HCT116 (cell line): Measurements from ENCODE around the gene C19orf44. TPM values are rescaled to one million over a fixed set of nuclear protein-coding genes. Genes with fewer than 3 reads are reported as not detected.

Experiments used
- ATAC-seq: fragments of 200-7000 bp; cut with Tn5 transposase; 2 replicates; pipeline ENCODE4 v1.9.1; 2020; ENCODE audit warnings: mild to moderate bottlenecking, moderate library complexity
- BruUV-seq: library from RNA; stranded (reverse); fragments of 400-500 nt; replicated peaks from 2 replicates; lab custom pipeline; 2021; lab: Mats Ljungman, UMichigan
- CTCF ChIA-PET: fragments of 300-600 bp; sonication (Branson Sonifier 250); formaldehyde crosslinking; loops from one replicate; lab custom pipeline; 2021; ENCODE audit warnings: antibody characterized with exemption; lab: Charles Lee
- POLR2A ChIA-PET: fragments of 300-600, 350-600 bp; sonication (Branson Sonifier 250); formaldehyde crosslinking; loops from one replicate; lab custom pipeline; 2021; ENCODE audit warnings: antibody characterized with exemption; lab: Charles Lee
- RAD21 ChIA-PET, 2 experiments: fragments of 300-600 bp; sonication (Branson Sonifier 250); formaldehyde crosslinking; loops; one replicate each; lab custom pipeline; 2023; ENCODE audit warnings: low total read pairs in 2 of 2; ENCODE audit not compliant: uncharacterized antibody in 2 of 2, unreplicated experiment in 2 of 2, low non-redundant PET in 1 of 2; lab: Charles Lee
- DNase-seq: peaks from one replicate; pipeline ENCODE4 v3.0.0-alpha.2; 2010; ENCODE audit warnings: low read depth, low spot score
- H2AFZ ChIP-seq: fragments of 200-600 bp; shearing (Covaris generic), sonication (generic); 2 replicates; pipeline ENCODE4 v1.6.1; 2017; ENCODE audit warnings: low read depth, mixed run types, mixed read lengths, antibody characterized with exemption, low read length; ENCODE audit not compliant: poor library complexity, severe bottlenecking
- H3K27ac ChIP-seq: 2 replicates; pipeline ENCODE4 v1.5.1; 2012; ENCODE audit warnings: low read depth, low read length
- H3K27me3 ChIP-seq: fragments of 200-600 bp; sonication (generic); 2 replicates; pipeline ENCODE4 v1.6.1; 2016; ENCODE audit warnings: mixed run types, low read length, mixed read lengths; ENCODE audit not compliant: insufficient read depth
- H3K36me3 ChIP-seq, 2 experiments: fragments of 200-500 bp in 1 of 2; fragments of 200-600 bp in 1 of 2; sonication (Bioruptor generic) in 1 of 2; sonication (generic) in 1 of 2; 2 replicates each; pipeline versions ENCODE4 v1.5.1 to v1.6.1; 2014 to 2016; ENCODE audit warnings: low read length in 2 of 2, inconsistent platforms in 1 of 2, mixed read lengths in 1 of 2, mixed run types in 1 of 2; ENCODE audit not compliant: insufficient read depth in 2 of 2, control insufficient read depth in 1 of 2
- H3K4me1 ChIP-seq, 2 experiments: fragments of 200-600 bp in 1 of 2; sonication (generic) in 1 of 2; 2 replicates each; pipeline versions ENCODE4 v1.5.1 to v1.6.1; 2012 to 2017; ENCODE audit warnings: low read length in 2 of 2, inconsistent platforms in 1 of 2, mild to moderate bottlenecking in 1 of 2, mixed read lengths in 1 of 2, mixed run types in 1 of 2, moderate library complexity in 1 of 2; ENCODE audit not compliant: insufficient read depth in 2 of 2, control insufficient read depth in 1 of 2
- H3K4me2 ChIP-seq: fragments of 200-600 bp; sonication (generic); 2 replicates; pipeline ENCODE4 v1.6.1; 2017; ENCODE audit warnings: mixed run types, low read length, mixed read lengths
- H3K4me3 ChIP-seq, 2 experiments: fragments of 200-600 bp in 1 of 2; sonication (generic) in 1 of 2; replicated peaks in 1 of 2; 2 replicates each; pipeline ENCODE4 v1.5.1; 2011 to 2016; ENCODE audit warnings: low read length in 2 of 2, control low read depth in 1 of 2, low read depth in 1 of 2, mild to moderate bottlenecking in 1 of 2, mixed read lengths in 1 of 2, mixed run types in 1 of 2
- H3K79me2 ChIP-seq: fragments of 200-600 bp; sonication (generic); 2 replicates; pipeline ENCODE4 v1.6.1; 2017; ENCODE audit warnings: mild to moderate bottlenecking, mixed run types, low read length, moderate library complexity, mixed read lengths; ENCODE audit not compliant: insufficient read depth
- H3K9ac ChIP-seq: fragments of 200-600 bp; sonication (generic); 2 replicates; pipeline ENCODE4 v1.6.1; 2016; ENCODE audit warnings: low read length, mixed read lengths
- H3K9me2 ChIP-seq: fragments of 200-600 bp; sonication (generic), shearing (Covaris generic); 2 replicates; pipeline ENCODE4 v1.6.1; 2017; ENCODE audit warnings: mixed run types, mild to moderate bottlenecking, moderate library complexity; ENCODE audit not compliant: insufficient read depth
- H3K9me3 ChIP-seq, 2 experiments: fragments of 200-500 bp in 1 of 2; fragments of 200-600 bp in 1 of 2; sonication (Bioruptor generic) in 1 of 2; sonication (generic) in 1 of 2; 2 replicates each; pipeline ENCODE4 v1.6.1; 2014 to 2017; ENCODE audit warnings: low read length in 2 of 2, mixed read lengths in 2 of 2, inconsistent platforms in 1 of 2, low read depth in 1 of 2, mild to moderate bottlenecking in 1 of 2, mixed run types in 1 of 2, moderate library complexity in 1 of 2; ENCODE audit not compliant: control insufficient read depth in 1 of 2, insufficient read depth in 1 of 2
- H4K20me1 ChIP-seq: fragments of 200-600 bp; sonication (generic), shearing (Covaris generic); 2 replicates; pipeline ENCODE4 v1.6.1; 2017; ENCODE audit warnings: mixed run types, mild to moderate bottlenecking, moderate library complexity; ENCODE audit not compliant: insufficient read depth
- CEBPB ChIP-seq: IDR thresholded peaks from 2 replicates; pipeline ENCODE4 v1.6.1; 2012; ENCODE audit warnings: low read depth
- POLR2A ChIP-seq: IDR thresholded peaks from 2 replicates; pipeline ENCODE4 v1.7.0; 2011; ENCODE audit warnings: borderline replicate concordance; ENCODE audit not compliant: insufficient read depth, insufficient read length; ENCODE audit errors: extremely low read depth
- POLR2AphosphoS5 ChIP-seq: IDR thresholded peaks from 2 replicates; pipeline ENCODE4 v1.6.1; 2011; ENCODE audit warnings: mild to moderate bottlenecking, low read depth, low read length, moderate library complexity
- SP1 ChIP-seq: IDR thresholded peaks from 2 replicates; pipeline ENCODE4 v1.6.1; 2012; ENCODE audit warnings: low read depth
- SRF ChIP-seq: IDR thresholded peaks from 2 replicates; pipeline ENCODE4 v1.6.1; 2012; ENCODE audit warnings: low read depth
- TCF7L2 ChIP-seq: IDR thresholded peaks from 2 replicates; pipeline ENCODE4 v1.7.0; 2011; ENCODE audit warnings: borderline replicate concordance, inconsistent platforms; ENCODE audit not compliant: insufficient read depth, insufficient read length; ENCODE audit errors: extremely low read depth
- ZNF274 ChIP-seq: fragments of 200-500 bp; sonication (Bioruptor generic); IDR thresholded peaks from 2 replicates; pipeline ENCODE4 v1.6.1; 2014; ENCODE audit warnings: mild to moderate bottlenecking, low read depth, low read length, inconsistent platforms
- intact Hi-C: fragments of 100-400 bp; cut with micrococcal nuclease; formaldehyde crosslinking; loops from 2 replicates; pipeline ENCODE4 v1.10.0; 2022
- total RNA-seq: library from RNA; stranded (reverse); gene quantifications from one replicate; pipeline ENCODE4 v1.2.1, GENCODE V29; 2021; ENCODE audit not compliant: unreplicated experiment
- TF ChIP-seq, protein P1 (sequence below): IDR thresholded peaks from 2 replicates; pipeline ENCODE4 v1.6.1; 2012
- TF ChIP-seq, protein P2 (sequence below), 3 experiments: fragments of 200-600 bp in 1 of 3; sonication (generic) in 1 of 3; IDR thresholded peaks in 2 of 3; conservative IDR thresholded peaks in 1 of 3; 2 replicates each; pipeline ENCODE4 v1.5.1; 2012 to 2017; ENCODE audit warnings: low read depth in 2 of 3, low read length in 2 of 3, antibody characterized with exemption in 1 of 3, borderline replicate concordance in 1 of 3, control low read depth in 1 of 3, mild to moderate bottlenecking in 1 of 3, mixed read lengths in 1 of 3, mixed run types in 1 of 3, moderate library complexity in 1 of 3; ENCODE audit not compliant: insufficient read depth in 1 of 3
- TF ChIP-seq, protein P3 (sequence below): IDR thresholded peaks from 2 replicates; pipeline ENCODE4 v1.6.1; 2011; ENCODE audit warnings: mild to moderate bottlenecking, low read length, moderate library complexity; ENCODE audit not compliant: insufficient replicate concordance; ENCODE audit errors: extremely low read depth
- TF ChIP-seq, protein P4 (sequence below): IDR thresholded peaks from 2 replicates; pipeline ENCODE4 v1.6.1; 2012

C19orf44 gene
- total RNA-seq, 1 experiment from 2014 or later, result 6.8 TPM

DNA sequence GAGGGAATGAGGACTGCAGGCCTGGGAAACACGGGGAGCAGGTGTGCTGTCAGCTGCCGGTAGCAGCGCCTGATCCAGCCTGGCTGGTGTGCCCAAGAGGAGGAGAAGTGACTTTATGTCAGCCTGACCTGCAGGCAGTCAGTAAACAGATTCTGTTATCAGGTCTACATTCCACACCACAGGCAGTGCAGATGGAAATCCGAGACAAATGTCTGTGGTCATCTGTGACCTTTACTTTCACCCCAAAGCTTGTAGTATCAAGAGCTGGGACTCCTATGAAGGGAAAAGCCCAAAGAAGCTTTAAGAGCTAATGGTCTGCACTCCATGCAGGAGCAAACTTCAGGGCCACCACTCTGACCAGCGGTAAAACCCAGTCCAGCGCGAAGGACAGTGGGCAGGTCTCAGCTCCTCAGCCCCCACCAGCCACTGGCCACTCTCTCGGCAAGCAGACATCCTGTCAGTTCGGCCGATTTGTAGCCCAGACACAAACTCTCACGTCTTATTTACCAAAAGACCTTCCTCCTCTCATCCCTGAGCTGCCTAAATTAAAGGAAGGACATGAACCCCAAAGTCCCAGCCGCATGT lies 32.1 kb upstream of the C19orf44 start:
- RAD21 ChIA-PET, result no interaction called here
- TF ChIP-seq, protein P1, sequence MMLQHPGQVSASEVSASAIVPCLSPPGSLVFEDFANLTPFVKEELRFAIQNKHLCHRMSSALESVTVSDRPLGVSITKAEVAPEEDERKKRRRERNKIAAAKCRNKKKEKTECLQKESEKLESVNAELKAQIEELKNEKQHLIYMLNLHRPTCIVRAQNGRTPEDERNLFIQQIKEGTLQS, result no peak
- no peak for TF ChIP-seq SRF
- no peak for TF ChIP-seq ZNF274
- TF ChIP-seq, protein P2, sequence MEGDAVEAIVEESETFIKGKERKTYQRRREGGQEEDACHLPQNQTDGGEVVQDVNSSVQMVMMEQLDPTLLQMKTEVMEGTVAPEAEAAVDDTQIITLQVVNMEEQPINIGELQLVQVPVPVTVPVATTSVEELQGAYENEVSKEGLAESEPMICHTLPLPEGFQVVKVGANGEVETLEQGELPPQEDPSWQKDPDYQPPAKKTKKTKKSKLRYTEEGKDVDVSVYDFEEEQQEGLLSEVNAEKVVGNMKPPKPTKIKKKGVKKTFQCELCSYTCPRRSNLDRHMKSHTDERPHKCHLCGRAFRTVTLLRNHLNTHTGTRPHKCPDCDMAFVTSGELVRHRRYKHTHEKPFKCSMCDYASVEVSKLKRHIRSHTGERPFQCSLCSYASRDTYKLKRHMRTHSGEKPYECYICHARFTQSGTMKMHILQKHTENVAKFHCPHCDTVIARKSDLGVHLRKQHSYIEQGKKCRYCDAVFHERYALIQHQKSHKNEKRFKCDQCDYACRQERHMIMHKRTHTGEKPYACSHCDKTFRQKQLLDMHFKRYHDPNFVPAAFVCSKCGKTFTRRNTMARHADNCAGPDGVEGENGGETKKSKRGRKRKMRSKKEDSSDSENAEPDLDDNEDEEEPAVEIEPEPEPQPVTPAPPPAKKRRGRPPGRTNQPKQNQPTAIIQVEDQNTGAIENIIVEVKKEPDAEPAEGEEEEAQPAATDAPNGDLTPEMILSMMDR (IDR thresholded peaks at IDR 0.05 in 2 of 3, conservative IDR thresholded peaks at IDR 0.05 in 1 of 3; ENCODE audit: borderline replicate concordance in 1 of 3, insufficient read depth in 1 of 3, low read depth in 2 of 3, low read length in 2 of 3), result no peak
- TF ChIP-seq, protein P3, sequence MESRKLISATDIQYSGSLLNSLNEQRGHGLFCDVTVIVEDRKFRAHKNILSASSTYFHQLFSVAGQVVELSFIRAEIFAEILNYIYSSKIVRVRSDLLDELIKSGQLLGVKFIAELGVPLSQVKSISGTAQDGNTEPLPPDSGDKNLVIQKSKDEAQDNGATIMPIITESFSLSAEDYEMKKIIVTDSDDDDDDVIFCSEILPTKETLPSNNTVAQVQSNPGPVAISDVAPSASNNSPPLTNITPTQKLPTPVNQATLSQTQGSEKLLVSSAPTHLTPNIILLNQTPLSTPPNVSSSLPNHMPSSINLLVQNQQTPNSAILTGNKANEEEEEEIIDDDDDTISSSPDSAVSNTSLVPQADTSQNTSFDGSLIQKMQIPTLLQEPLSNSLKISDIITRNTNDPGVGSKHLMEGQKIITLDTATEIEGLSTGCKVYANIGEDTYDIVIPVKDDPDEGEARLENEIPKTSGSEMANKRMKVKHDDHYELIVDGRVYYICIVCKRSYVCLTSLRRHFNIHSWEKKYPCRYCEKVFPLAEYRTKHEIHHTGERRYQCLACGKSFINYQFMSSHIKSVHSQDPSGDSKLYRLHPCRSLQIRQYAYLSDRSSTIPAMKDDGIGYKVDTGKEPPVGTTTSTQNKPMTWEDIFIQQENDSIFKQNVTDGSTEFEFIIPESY, result no peak
- no peak for TF ChIP-seq POLR2A
- no peak for TF ChIP-seq POLR2AphosphoS5
- TF ChIP-seq TCF7L2, result no peak
- no peak for TF ChIP-seq SP1
- TF ChIP-seq, protein P4, sequence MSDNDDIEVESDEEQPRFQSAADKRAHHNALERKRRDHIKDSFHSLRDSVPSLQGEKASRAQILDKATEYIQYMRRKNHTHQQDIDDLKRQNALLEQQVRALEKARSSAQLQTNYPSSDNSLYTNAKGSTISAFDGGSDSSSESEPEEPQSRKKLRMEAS, result no peak
- TF ChIP-seq CEBPB, result no peak
- H3K79me2 ChIP-seq, result peaks cover 91% of the 10 kb centered on the region
- H4K20me1 ChIP-seq, result 0 out of 2 replicates have a peak, but pooled peaks cover 5% of the 10 kb centered on the region
- no peaks in the 10 kb centered on the region for H3K9me3 ChIP-seq
- H2AFZ ChIP-seq, result no peak overlapping the region
- ATAC-seq, result no peak
- no TSS peak for BruUV-seq
- no peak for DNase-seq
- CTCF ChIA-PET, result interaction anchor here (1.3 kb wide), 1 partner anchor 21 kb away, joined by 5 read pairs; no protein-coding TSS in a partner anchor
- H3K27me3 ChIP-seq, result no peaks in the 10 kb centered on the region
- POLR2A ChIA-PET, result no interaction called here
- peaks cover 11 to 15% of the 10 kb centered on the region in 2 experiments for H3K4me1 ChIP-seq
- H3K9ac ChIP-seq, result no peak overlapping the region
- no peak overlapping the region for H3K4me3 ChIP-seq
- H3K9me2 ChIP-seq, result no peaks in the 10 kb centered on the region
- no peak overlapping the region for H3K4me2 ChIP-seq
- H3K27ac ChIP-seq, result no peak overlapping the region
- intact Hi-C loops, result no loop called here
- no peaks in the 10 kb centered on the region for H3K36me3 ChIP-seq
